ENCODE measurements around the gene MSLN.

The MSLN gene

GRCh38 chr16:768428-768827 lies 7.9 kb downstream of the MSLN start:
- no peak overlapping the region for H3K4me3 ChIP-seq (ENCODE audit: low read length)
- no peak for TF ChIP-seq CTCF (conservative IDR thresholded peaks at IDR 0.05; ENCODE audit: low read length)
- DNase-seq (ENCODE audit: low read depth): no peak

GRCh38 chr16:769184-769784 lies 8.8 kb downstream of the MSLN start:
- no peak for TF ChIP-seq CTCF (conservative IDR thresholded peaks at IDR 0.05; ENCODE audit: low read length)
- H3K4me3 ChIP-seq (ENCODE audit: low read length): no peak overlapping the region
- no peak for DNase-seq (ENCODE audit: low read depth)

GRCh38 chr16:769934-770333 lies 9.4 kb downstream of the MSLN start:
- H3K4me3 ChIP-seq (ENCODE audit: low read length): no peak overlapping the region
- TF ChIP-seq CTCF (conservative IDR thresholded peaks at IDR 0.05; ENCODE audit: low read length): no peak
- no peak for DNase-seq (ENCODE audit: low read depth)

- H3K4me3 ChIP-seq (ENCODE audit: low read length): no peak overlapping the region
- no peak for TF ChIP-seq CTCF (conservative IDR thresholded peaks at IDR 0.05; ENCODE audit: low read length)
- DNase-seq (ENCODE audit: low read depth): no peak
These were observed 9.9 kb downstream of the MSLN start for GRCh38 chr16:770411-770810.

GRCh38 chr16:772959-773358 lies 12.4 kb downstream of the MSLN start:
- no peak for DNase-seq (ENCODE audit: low read depth)
- no peak overlapping the region for H3K4me3 ChIP-seq (ENCODE audit: low read length)
- no peak for TF ChIP-seq CTCF (conservative IDR thresholded peaks at IDR 0.05; ENCODE audit: low read length)

GRCh38 chr16:774086-775001 lies 13.8 kb downstream of the MSLN start:
- no peak overlapping the region for H3K4me3 ChIP-seq (ENCODE audit: low read length)
- no peak for DNase-seq (ENCODE audit: low read depth)
- TF ChIP-seq CTCF (conservative IDR thresholded peaks at IDR 0.05; ENCODE audit: low read length): no peak
